Measurements from ENCODE around the gene P2RY2.
A peak's percentile ranks its signal among the peaks of the same experiment; 100 is the strongest.

The P2RY2 gene

GRCh38 chr11:73233692-73234470 is 15.8 kb downstream of the P2RY2 start:
- TF ChIP-seq GATA2 (IDR thresholded peaks at IDR 0.05; ENCODE audit: low read depth, low read length) (no peak), GATA3 (IDR thresholded peaks at IDR 0.05; ENCODE audit: low read depth, low read length) (no peak)

DNA sequence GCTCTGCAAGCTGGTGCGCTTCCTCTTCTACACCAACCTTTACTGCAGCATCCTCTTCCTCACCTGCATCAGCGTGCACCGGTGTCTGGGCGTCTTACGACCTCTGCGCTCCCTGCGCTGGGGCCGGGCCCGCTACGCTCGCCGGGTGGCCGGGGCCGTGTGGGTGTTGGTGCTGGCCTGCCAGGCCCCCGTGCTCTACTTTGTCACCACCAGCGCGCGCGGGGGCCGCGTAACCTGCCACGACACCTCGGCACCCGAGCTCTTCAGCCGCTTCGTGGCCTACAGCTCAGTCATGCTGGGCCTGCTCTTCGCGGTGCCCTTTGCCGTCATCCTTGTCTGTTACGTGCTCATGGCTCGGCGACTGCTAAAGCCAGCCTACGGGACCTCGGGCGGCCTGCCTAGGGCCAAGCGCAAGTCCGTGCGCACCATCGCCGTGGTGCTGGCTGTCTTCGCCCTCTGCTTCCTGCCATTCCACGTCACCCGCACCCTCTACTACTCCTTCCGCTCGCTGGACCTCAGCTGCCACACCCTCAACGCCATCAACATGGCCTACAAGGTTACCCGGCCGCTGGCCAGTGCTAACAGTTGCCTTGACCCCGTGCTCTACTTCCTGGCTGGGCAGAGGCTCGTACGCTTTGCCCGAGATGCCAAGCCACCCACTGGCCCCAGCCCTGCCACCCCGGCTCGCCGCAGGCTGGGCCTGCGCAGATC is 16.5 kb downstream of the P2RY2 start:
- TF ChIP-seq GATA3 (IDR thresholded peaks at IDR 0.05; ENCODE audit: low read depth, low read length) (no peak), GATA2 (IDR thresholded peaks at IDR 0.05; ENCODE audit: low read depth, low read length) (no peak)

- TF ChIP-seq GATA3 (IDR thresholded peaks at IDR 0.05; ENCODE audit: low read depth, low read length) (no peak), GATA2 (IDR thresholded peaks at IDR 0.05; ENCODE audit: low read depth, low read length) (no peak)
Observed at GRCh38 chr11:73235236-73235786, 17.2 kb downstream of the P2RY2 start.

DNA sequence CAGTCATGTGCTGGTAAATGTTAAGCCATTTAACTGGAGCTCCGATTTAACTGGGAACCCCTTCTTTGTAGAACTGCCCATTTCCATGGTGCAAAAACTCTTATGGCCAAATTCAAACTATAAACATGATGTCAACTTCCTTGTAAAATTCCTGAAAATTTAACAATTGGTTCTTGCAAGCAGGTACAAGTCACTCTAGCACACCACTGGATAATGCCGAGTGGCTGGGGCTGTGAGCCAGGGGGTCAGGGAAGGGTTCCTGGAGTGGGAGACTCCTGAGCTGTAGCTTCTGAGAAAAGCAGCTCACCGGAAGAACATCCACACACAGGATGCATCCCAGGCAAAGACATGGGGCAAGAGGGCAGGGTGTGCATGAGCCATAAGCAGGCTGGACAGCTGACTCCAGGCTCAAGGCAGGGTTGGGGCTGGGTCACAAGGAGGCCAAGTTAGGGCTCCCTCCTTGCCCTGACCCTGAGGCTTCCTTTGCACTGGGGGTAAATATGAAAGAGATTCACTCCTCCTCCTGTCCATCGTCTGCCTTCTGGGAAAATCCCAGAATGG is 18.2 kb downstream of the P2RY2 start:
- TF ChIP-seq GATA3 (IDR thresholded peaks at IDR 0.05; ENCODE audit: low read depth, low read length) (no peak), GATA2 (IDR thresholded peaks at IDR 0.05; ENCODE audit: low read depth, low read length) (no peak)

DNA sequence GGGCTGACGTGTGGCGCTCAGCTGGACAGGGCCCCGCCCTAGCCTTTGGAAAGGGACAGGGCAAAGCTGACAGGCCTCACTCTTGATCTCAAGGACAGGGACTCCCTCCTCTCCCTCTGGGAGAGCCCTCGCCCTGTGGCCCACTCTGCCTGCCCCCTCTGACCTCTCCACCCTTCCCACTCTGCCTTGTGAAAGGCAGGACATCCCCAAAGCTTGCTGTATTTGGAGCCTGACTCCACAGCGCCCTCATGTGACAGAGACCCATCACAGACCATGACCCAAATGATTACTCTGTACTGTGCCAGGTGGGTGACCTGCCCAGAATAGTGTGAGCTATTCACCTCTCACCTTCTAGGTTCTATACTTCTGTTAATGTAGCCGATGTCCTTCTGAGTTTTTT is 18.8 kb downstream of the P2RY2 start:
- TF ChIP-seq GATA3 (IDR thresholded peaks at IDR 0.05; ENCODE audit: low read depth, low read length): no peak
- TF ChIP-seq GATA2 (IDR thresholded peaks at IDR 0.05; ENCODE audit: low read depth, low read length): no peak

DNA sequence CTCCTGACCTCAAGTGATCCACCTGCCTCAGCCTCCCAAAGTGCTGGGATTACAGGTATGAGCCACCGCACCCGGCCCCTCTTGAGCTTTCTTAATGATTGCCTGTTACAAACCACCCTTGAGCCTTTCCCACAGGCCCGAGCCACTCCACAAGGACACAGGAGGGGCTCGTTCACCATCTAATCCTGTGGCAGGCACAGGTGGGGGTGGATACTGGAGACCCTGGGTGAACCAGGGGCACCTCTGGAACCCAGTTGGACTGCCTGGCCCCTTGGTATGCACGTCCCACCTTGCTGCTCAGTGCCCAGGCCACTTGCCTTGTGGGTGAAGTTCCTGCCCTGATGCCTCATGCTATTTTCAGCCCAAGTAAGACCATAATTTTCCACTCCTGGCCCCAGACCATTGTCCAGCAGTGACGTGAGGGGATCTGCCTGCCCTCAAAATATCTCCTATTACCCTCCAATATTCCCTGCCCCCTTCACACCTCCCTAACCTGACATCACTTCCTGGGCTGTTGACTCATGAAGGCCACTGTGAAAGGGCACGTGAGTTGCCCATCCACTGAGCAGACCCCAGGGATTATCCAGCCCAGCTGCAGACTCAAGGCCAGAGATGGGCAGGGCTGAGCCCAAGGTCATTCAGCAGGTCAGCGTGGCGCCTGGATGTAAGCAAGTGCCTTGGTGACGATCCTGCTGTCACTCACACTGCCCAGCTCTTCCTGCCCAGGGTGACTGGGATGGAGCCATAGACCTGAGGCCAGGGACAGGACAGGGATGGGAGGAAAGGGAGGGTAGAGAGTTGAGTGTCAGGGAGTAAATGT is 19.6 kb downstream of the P2RY2 start:
- TF ChIP-seq GATA2 (IDR thresholded peaks at IDR 0.05; ENCODE audit: low read depth, low read length) (no peak), GATA3 (IDR thresholded peaks at IDR 0.05; ENCODE audit: low read depth, low read length) (no peak)

DNA sequence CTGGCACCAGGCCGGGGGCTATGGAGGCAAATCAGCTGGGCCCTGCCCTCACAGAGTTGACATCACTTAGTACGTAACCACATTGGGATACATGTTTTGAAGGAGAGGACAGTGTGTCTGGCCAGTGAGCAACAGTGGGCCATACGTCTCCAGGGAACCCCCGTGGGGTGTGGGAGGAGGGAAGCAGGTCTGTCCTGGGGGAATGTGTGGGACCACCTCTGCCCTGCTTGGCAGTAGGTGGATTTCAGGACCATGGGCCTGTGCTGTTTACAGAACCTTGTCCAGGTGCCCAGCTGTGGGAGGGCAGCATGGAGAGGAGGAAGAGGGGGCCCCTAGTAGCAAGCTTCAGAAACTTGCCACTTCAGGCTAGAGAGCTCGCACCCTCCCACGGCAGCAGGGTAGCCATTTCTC is 21.0 kb downstream of the P2RY2 start:
- no peak for TF ChIP-seq GATA3 (IDR thresholded peaks at IDR 0.05; ENCODE audit: low read depth, low read length)
- TF ChIP-seq GATA2 (IDR thresholded peaks at IDR 0.05; ENCODE audit: low read depth, low read length): no peak

DNA sequence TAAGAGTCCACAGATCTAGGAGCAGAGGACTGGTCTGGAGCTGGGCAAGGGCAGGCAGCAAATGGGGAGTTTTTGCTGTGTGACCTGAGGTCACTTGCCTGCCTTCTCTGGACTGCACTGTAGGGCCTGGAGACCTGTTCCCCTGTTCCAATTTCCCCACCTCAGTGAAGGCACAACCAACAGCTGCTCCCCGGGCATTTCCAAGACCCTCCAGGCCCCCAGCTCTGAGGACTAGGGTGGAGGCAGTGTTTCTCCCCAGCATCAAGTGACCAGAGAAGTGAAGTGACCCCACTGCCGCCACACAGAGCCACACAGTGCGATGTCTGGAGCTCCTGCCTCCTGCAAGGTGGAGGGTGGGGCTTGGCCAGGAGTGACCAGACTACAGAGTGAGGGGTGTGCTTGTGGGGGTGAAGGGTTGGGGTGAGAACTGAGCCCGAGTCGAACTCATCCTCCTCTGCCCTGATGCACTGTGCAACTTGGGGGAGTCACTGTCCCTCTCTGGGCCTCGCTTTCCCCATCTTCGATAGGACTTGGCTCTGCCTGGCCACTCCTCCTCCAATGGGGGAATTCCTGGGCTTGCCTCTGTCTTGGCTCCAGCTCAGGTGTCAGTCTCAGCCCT is 21.6 kb downstream of the P2RY2 start:
- TF ChIP-seq GATA3 (IDR thresholded peaks at IDR 0.05; ENCODE audit: low read depth, low read length) (no peak), GATA2 (IDR thresholded peaks at IDR 0.05; ENCODE audit: low read depth, low read length) (no peak)

DNA sequence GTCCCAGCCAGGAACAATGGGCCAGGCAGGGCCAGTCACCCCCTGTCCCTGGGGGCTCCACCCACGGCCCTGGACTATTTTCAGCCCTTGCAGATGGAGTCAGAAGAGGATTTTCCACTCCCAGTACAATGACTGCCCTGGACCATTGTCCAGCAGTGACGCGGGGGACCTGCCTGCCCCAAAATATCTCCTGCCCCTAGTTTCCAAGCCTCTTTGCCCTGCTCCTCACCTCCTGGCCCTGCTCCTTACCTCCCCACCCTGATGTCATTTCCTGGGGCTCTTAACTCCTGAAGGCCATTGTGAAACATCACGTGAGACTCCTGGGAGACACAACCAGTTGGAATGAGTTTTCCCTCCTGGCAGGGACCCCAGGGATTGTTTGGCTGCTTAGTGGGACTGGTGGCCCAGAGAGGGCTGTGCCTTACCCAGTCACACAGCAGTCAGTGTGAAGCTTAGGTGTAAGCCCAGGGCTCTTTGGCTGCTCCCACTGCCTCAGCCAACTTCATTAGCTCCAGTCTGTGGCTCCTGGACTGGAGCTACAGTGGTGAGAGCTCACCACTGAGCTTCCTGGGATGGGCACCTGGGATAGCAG is 22.2 kb downstream of the P2RY2 start:
- TF ChIP-seq GATA3 (IDR thresholded peaks at IDR 0.05; ENCODE audit: low read depth, low read length) (no peak), GATA2 (IDR thresholded peaks at IDR 0.05; ENCODE audit: low read depth, low read length) (no peak)

GRCh38 chr11:73241300-73241699 is 23.2 kb downstream of the P2RY2 start:
- no peak for TF ChIP-seq GATA2 (IDR thresholded peaks at IDR 0.05; ENCODE audit: low read depth, low read length)
- TF ChIP-seq GATA3 (IDR thresholded peaks at IDR 0.05; ENCODE audit: low read depth, low read length): no peak

GRCh38 chr11:73242251-73243092 is 24.4 kb downstream of the P2RY2 start:
- TF ChIP-seq GATA3 (IDR thresholded peaks at IDR 0.05; ENCODE audit: low read depth, low read length) (no peak), GATA2 (IDR thresholded peaks at IDR 0.05; ENCODE audit: low read depth, low read length) (0 out of 2 replicates have a peak, but pooled peaks have one; percentile 37)

GRCh38 chr11:73243093-73243485 is 25.0 kb downstream of the P2RY2 start:
- TF ChIP-seq GATA2 (IDR thresholded peaks at IDR 0.05; ENCODE audit: low read depth, low read length) (no peak), GATA3 (IDR thresholded peaks at IDR 0.05; ENCODE audit: low read depth, low read length) (no peak)
